HEK293 (cell line): Measurements from ENCODE around the gene DIDO1.

ENCODE experiments used
- CTCF ChIP-seq: fragments of 450-650 bp; formaldehyde crosslinking; IDR thresholded peaks from 2 replicates; pipeline ENCODE4 v1.5.1; 2016; ENCODE audit warnings: missing biosample characterization, missing genetic modification characterization
- OSR2 ChIP-seq: fragments of 450-650 bp; formaldehyde crosslinking; IDR thresholded peaks from 2 replicates; pipeline ENCODE4 v1.5.1; 2016; ENCODE audit warnings: missing biosample characterization, missing genetic modification characterization
- ZNF112 ChIP-seq: fragments of 450-650 bp; formaldehyde crosslinking; IDR thresholded peaks from 2 replicates; pipeline ENCODE4 v1.5.0; 2017; ENCODE audit warnings: missing biosample characterization, missing genetic modification characterization
- ZNF23 ChIP-seq: fragments of 450-650 bp; formaldehyde crosslinking; IDR thresholded peaks from 2 replicates; pipeline ENCODE4 v1.5.1; 2016; ENCODE audit warnings: missing biosample characterization, missing genetic modification characterization, borderline replicate concordance
- ZNF26 ChIP-seq: fragments of 450-650 bp; formaldehyde crosslinking; IDR thresholded peaks from 2 replicates; pipeline ENCODE4 v1.5.1; 2016; ENCODE audit warnings: missing biosample characterization, missing genetic modification characterization

- TF ChIP-seq CTCF (no peak), OSR2 (no peak), ZNF23 (tag by site-specific recombination) (no peak), ZNF26 (tag by site-specific recombination) (no peak), ZNF112 (tag by site-specific recombination) (no peak)
Measured at GRCh38 chr20:62890444-62890843, 35.9 kb downstream of the DIDO1 start.
